SK-N-SH treated with all-trans-retinoic acid at 6 μM for 48 hours (cell line): Measurements from ENCODE around the gene SLMAP.

Experiments used
- ARNTL ChIP-seq: fragments of 450-650 bp; formaldehyde crosslinking; IDR thresholded peaks from 2 replicates; pipeline ENCODE4 v1.5.0; 2020; ENCODE audit warnings: low read depth, mild to moderate bottlenecking, moderate library complexity, borderline replicate concordance
- BACH2 ChIP-seq: fragments of 250-450 bp; sonication (Bioruptor Pico); IDR thresholded peaks from 2 replicates; pipeline ENCODE4 v1.9.0; 2021; ENCODE audit warnings: mild to moderate bottlenecking, borderline replicate concordance
- CSRNP3 ChIP-seq: fragments of 250-450 bp; sonication (Bioruptor Pico); IDR thresholded peaks from 2 replicates; pipeline ENCODE4 v1.5.1; 2021; ENCODE audit warnings: mild to moderate bottlenecking, moderate library complexity
- ISL1 ChIP-seq: fragments of 250-450 bp; sonication (Bioruptor Pico); IDR thresholded peaks from 2 replicates; pipeline ENCODE4 v2.1.2; 2022; ENCODE audit warnings: mild to moderate bottlenecking, moderate library complexity
- PATZ1 ChIP-seq: fragments of 250-450 bp; sonication (Bioruptor Pico); IDR thresholded peaks from 2 replicates; pipeline ENCODE4 v1.8.0; 2020; ENCODE audit warnings: mild to moderate bottlenecking, moderate library complexity, borderline replicate concordance
- RARB ChIP-seq: fragments of 250-450 bp; sonication (Bioruptor Pico); IDR thresholded peaks from 2 replicates; pipeline ENCODE4 v1.8.0; 2021; ENCODE audit warnings: mild to moderate bottlenecking, moderate library complexity
- TCF4 ChIP-seq: fragments of 250-450 bp; sonication (Bioruptor Pico); IDR thresholded peaks from 2 replicates; pipeline ENCODE4 v1.8.0; 2021; ENCODE audit warnings: mild to moderate bottlenecking, moderate library complexity, borderline replicate concordance
- ZNF565 ChIP-seq: fragments of 450-650 bp; formaldehyde crosslinking; conservative IDR thresholded peaks from 2 replicates; pipeline ENCODE4 v1.5.0; 2020; ENCODE audit warnings: low read depth, mild to moderate bottlenecking, moderate library complexity
- ZNF70 ChIP-seq: fragments of 450-650 bp; formaldehyde crosslinking; IDR thresholded peaks from 2 replicates; pipeline ENCODE4 v1.5.0; 2020; ENCODE audit warnings: mild to moderate bottlenecking, moderate library complexity

GRCh38 chr3:57852896-57853295, 96.8 kb downstream of the SLMAP start:
- TF ChIP-seq BACH2 (CRISPR knock-in tag) = no peak
- TF ChIP-seq PATZ1 = no peak
- TF ChIP-seq CSRNP3 = no peak
- no peak for TF ChIP-seq ARNTL (CRISPR knock-in tag)
- no peak for TF ChIP-seq ZNF565 (CRISPR knock-in tag)
- TF ChIP-seq RARB (CRISPR knock-in tag) = no peak
- TF ChIP-seq ISL1 (CRISPR knock-in tag) = no peak
- TF ChIP-seq ZNF70 = no peak
- TF ChIP-seq TCF4 (CRISPR knock-in tag) = no peak
